T47D (cell line): ENCODE measurements around the gene DUSP9.
"Not testable (repeated sequence)": the region's sequence is repeated elsewhere in the genome, so short reads cannot be mapped to it uniquely, and the experiment has no call there.

Source experiments
- DNase-seq, 2 experiments: peaks; one replicate each; pipeline versions ENCODE4 v3.0.0 to v3.0.0-alpha.2; 2011 to 2012; ENCODE audit warnings: low read depth in 1 of 2, low spot score in 1 of 2
- JUND ChIP-seq: IDR thresholded peaks from 2 replicates; pipeline ENCODE4 v1.6.1; 2012; ENCODE audit warnings: low read depth
- in situ Hi-C: cut with HindIII; loops from 2 replicates; pipeline ENCODE4 v1.10.0; 2016; ENCODE audit warnings: low sequenced_read_pairs, low pct_unique_long_range_greater_than_20kb

The DUSP9 gene, protein sequence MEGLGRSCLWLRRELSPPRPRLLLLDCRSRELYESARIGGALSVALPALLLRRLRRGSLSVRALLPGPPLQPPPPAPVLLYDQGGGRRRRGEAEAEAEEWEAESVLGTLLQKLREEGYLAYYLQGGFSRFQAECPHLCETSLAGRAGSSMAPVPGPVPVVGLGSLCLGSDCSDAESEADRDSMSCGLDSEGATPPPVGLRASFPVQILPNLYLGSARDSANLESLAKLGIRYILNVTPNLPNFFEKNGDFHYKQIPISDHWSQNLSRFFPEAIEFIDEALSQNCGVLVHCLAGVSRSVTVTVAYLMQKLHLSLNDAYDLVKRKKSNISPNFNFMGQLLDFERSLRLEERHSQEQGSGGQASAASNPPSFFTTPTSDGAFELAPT

DNA sequence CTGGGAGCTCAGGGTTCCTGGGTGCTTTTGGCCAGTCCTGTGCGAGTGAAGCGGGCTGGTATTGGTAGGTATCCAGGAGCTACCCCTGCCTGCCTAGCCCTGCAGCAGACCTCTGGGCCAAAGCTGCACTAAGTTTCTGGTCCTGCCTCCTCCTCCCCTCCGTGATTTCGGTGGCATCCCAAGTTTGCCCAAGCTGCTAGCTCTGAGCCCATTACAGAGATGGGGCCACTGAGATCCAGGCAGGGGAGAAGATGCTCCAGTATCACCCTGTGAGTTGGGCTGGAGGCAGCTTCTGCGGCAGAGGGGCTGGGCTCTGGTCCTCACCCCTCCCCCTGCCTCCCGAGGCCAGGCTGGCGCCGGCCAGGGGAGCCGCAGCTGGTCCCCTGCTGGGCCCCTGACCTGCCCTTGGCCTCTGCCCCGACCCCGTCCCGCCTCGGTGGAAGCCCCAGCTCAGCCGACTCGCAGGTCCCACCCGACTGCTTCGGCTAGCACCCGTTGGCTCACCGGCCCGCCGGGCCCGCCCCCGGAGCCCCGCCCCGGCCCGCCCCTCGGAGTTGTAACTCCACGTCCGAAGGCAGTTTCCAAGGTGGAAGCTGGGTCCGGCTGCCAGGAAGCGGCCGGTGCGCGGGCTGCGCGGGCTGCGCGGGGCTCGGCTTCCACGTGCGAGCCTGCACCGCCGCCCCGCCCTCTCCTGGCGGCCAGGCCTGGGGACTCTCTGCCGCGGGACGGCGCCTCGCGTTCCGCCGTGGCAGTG lies at the start of gene DUSP9:
Gene DUSP9 (plus strand): TSS at position 584 of the 754 bp plus-strand sequence. CDS start 751 bp downstream, outside the sequence.
- peak; percentile 54 to 76 for DNase-seq
- in situ Hi-C loops: no loop called here
- TF ChIP-seq JUND: no peak

DNA sequence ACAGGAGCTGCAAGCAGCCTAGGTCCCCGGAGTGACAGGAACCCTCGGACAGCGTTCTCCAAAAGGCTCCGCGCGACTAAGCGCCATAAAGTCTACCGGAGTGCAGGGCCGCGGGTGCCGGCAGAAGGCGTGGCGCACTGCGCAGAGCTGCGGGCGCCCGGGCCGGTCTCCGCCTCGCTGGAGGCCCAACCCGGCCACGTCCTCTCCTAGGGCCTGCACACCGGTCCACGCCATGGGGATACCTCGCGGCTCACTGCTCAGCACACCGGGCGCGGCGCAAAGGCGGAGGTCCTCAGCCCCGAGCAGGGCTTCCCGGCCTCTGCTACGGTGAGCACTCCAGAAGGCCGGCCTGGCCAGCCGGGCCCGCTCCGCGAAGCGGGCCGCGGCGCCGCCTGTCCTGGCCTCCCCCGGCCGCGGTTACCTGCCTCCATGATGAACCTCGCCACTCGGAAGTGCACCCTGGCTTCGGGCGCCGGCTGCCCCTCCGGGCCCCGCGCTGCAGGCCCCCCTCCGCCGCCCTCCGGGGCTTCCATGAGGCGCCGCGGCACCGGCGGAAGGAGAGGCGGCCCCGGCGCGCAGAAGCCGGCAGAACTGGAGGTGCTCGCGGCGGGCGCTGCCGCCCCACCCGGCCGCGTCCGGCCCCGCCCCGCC lies 48.3 kb upstream of the DUSP9 start, which contains the start of gene CCNQ:
Gene CCNQ (minus strand): TSS at position 599 of the 651 bp plus-strand sequence. CDS start 66 bp downstream, at position 533.
- in situ Hi-C loops: no loop called here
- DNase-seq: peak in 1 of 2 experiments; percentile 6
- TF ChIP-seq JUND: no peak

DNA sequence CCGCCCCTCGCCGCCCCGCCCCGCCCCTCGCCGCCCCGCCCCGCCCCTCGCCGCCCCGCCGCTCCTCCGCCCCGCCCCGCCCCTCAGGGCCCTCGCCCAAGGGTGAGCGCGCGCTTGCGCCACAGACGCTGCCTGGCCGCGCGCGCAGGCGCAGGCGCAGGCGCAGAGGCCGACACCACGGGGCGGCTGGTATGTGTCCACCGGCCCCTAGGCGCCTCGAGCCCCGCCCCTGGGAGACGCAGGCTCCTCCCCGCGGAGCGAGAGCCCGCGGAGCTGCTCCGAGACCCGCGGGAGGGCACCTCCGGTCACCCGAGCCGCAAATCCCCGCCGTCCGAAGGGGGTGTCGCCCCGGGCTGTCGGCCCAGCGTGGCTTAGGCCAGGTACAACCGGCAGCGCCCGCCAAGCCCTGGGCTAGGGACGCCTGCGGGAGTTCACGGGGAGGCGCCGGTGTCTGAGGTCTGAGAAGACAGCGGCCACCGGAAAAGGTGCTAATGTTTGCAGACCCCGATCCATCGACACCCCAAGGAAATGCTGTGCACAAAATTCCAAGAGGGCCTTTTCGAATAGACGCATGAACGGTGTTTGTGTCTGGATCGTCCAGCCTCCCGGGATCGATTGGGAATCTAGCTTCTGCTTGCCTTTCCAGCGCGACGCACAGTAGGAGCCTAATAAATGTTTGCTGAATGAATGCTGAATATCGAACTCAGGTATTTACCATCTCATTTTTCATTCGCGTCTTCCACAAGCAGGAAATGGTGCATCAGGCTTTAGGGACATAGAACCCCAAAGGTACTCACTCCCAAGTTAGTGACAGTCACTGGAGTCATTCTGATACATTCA lies 47.6 kb upstream of the DUSP9 start:
- in situ Hi-C loops: no loop called here
- TF ChIP-seq JUND: no peak
- DNase-seq: peak; percentile 57 to 85

DNA sequence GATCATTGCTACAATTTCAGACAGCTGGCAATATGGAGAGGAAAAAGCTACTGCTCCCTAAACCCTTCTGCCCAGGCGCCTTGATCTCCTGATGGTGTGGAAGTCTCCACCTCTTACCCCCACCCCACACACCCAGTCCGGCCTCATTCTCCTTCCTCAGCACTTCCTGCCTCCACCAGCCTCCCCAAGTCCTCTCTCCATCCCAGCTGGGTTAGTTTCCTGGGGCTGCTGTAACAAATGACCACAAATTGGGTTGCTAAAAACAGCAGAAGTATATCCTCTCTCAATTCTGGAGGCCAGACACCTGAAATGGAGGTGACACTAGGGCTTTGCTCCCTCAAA lies 47.0 kb upstream of the DUSP9 start:
- in situ Hi-C loops: no loop called here
- no peak for TF ChIP-seq JUND
- no peak for DNase-seq

DNA sequence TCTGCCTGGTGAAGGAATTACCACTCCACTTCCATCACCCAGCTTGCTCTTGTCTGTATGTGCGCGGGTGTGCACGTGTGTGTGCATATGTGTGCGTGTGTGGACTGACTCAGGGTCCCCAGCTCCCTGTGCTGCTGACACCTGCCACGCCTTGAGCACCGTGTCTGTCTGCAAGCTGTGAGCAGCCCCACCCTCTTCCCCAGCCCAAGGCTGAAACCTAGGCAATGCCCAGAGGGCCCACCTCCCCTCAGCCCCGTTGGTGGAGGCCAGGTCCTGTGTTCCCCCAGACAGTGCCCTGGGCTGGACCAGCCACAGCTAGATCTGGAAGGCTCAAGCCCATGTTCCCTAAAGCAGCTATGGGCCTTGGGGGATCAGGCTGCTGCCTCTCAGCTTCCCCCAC lies 46.1 kb upstream of the DUSP9 start:
- in situ Hi-C loops: no loop called here
- no peak for DNase-seq
- TF ChIP-seq JUND: no peak

DNA sequence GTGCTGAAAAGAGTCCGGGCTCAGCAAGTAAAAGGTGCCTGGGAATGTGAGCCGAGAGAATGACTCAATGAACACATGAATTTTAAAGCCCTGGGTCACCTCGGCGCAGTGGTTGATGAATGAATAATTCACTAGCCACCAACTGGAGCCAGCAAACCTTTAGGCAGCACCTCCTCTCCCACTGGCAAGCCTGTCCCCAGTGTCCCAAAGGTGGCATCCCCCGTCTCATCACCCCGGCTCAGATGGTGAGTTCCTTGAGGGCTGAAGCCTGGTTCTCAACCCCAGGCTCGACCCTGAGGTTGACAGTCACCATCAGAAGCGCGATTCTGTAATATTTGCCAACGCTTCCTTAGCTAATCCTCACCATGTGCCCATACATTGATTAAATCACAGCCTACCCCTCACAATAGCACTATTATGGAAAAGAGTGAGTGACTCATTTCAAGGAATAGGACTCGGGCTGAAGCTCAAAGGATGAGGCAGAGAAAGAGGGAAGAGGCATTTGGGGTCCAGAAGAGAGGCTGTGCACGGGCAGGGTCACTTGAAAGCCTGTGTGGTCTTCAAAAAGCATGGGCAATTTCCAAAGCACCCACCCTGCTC lies 45.4 kb upstream of the DUSP9 start:
- no peak for DNase-seq
- no peak for TF ChIP-seq JUND
- in situ Hi-C loops: no loop called here

DNA sequence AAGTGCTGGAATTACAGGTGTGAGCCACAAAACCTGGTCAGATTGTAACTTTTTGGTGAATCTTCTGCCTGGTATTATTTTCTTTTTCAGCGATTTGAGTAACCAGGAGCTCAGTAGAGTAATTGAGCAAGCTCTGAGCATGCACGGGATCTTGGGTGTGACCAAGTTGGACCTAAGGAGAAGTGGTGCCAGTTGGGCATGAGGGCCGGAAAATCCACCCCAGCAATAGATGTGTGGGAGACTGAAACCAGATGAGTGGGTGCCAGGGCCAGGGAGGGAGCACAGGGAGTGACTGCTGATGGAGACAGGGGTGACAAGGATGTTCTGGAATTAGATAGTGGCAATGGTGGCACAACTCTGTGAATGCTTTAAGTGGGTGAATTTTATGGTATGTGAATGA lies 44.4 kb upstream of the DUSP9 start:
- in situ Hi-C loops: no loop called here
- DNase-seq: no peak
- no peak for TF ChIP-seq JUND

DNA sequence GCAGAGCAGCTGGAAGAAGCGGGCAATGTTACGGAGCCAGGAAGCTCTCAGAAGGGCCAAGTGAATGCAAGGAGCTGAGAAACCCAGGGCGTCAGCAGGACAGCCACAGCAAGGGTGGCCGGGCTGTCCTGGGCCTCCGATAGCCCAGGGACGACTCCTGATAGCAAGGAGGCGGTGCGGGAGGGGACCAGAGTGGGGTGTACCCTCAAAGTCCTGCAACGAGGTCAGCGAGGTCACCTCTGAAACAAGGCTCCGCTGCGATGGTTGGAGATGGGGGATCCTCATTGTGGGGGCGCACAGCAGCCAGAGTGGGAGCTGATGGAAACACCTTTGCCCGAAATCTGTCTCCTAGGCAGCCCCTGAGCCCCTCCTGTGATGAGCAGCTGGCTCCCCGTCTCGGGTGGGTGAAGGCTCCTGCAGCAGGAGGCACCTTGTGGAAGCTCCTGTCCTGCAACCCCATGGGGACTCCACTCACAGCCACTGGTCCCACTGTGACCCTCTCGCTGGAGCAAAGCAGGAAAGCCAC lies 43.8 kb upstream of the DUSP9 start:
- in situ Hi-C loops: no loop called here
- TF ChIP-seq JUND: no peak

DNA sequence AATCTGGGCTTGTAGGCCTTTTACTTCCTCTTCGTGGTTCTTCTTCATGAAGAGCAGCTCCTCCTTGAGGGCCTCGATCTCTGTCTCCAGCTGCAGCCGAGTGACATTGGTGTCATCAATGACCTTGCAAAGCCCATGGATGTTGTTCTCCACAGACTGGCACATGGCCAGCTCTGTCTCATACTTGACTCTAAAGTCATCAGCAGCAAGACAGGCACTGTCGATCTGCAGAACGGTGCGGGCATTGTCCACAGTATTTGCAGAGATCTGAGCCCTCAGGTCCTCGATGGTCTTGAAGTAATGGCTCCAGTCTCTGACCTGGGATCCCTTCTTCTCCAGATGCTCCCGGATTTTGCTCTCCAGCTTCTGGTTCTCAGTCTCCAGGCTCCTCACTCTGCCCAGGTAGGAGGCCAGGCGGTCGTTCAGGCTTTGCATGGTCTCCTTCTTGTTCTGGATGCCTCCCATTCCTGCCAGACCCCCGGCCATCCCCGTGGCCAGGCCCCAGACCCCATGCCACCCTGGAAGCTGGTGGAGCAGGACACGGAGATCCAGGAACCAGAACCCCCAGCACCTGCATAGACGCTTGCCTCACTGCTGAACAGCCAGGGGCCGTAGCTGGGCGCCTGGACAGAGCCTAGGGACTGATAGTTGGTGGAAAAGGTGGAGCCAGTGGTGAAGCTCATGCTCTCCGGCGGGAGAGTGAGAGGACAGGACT lies 42.2 kb upstream of the DUSP9 start:
- in situ Hi-C loops, DNase-seq: not testable (repeated sequence)

More for the DNA sequence above, 43.8 kb upstream of the DUSP9 start:
- no peak for DNase-seq

DNA sequence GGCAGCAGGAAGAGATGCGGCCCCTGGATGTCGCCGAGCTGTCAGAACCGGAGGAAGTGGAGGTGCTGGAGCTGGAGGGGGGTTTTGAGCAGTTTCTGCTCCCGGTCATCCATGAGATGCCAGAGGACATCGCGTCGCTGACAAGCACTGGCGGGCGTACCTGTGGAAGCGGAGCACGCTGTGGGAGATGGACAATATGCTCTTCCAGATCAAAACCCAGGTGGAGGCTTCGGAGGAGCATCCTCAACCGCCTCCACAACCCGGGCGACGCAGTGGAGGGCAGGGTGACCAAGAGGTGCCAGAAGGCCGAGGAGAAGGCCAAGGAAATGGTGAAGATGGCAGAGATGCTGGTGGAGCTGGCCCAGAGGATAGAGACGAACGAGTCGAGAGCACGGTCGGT lies 40.5 kb upstream of the DUSP9 start:
- DNase-seq: no peak
- in situ Hi-C loops: no loop called here
- no peak for TF ChIP-seq JUND

DNA sequence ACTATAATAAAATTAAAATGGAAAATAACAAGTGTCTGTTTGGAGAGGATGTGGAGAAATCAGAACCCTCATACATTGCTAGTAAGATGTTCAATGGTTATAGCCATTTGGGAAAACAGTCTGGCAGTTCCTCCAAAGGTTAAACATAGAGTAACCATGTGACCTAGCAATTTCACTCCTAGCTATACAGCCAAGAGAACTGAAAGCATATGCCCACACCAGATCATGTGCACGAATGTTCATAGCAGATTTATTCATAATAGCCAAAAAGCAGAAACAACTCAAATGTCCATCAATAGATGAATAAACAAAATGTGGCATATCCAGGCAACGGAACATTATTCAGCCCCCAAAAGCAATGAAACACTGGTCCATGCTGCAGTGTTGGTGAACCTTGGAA lies 38.6 kb upstream of the DUSP9 start:
- DNase-seq: no peak
- TF ChIP-seq JUND: no peak
- in situ Hi-C loops: no loop called here
